Loucy (cell line): Measurements from ENCODE around the gene C17orf50.

Experiments
- CTCF ChIP-seq: fragments of 200-600 bp; sonication (generic); conservative IDR thresholded peaks from 2 replicates; pipeline ENCODE4 v1.5.1; 2014; ENCODE audit warnings: mild to moderate bottlenecking, antibody characterized with exemption, low read length
- EZH2phosphoT487 ChIP-seq: fragments of 200-600 bp; IDR thresholded peaks from 2 replicates; pipeline ENCODE4 v1.6.1; 2018; ENCODE audit warnings: antibody characterized with exemption, mild to moderate bottlenecking, moderate library complexity, borderline replicate concordance

GRCh38 chr17:35745749-35746320 is 14.9 kb upstream of the C17orf50 start:
- TF ChIP-seq CTCF (no peak), EZH2phosphoT487 (no peak)
